ENCODE results near the gene RAB8B. TPM values are rescaled to one million over a fixed set of nuclear protein-coding genes. Genes with fewer than 3 reads are reported as not detected.

RAB8B gene
- total RNA-seq, 1 donor from 2014 or later = 135 TPM

Other genes starting within 250 kb of the RAB8B start
- gene TPM1, start 146.9 kb upstream of the RAB8B start, total RNA-seq = 9.3 and 9.7 TPM in 2 replicates
- 13.7 and 15.1 TPM in 2 replicates for gene LACTB, start 67.7 kb upstream of the RAB8B start, total RNA-seq
- 163 and 164 TPM in 2 replicates for gene RPS27L, start 32.1 kb upstream of the RAB8B start, total RNA-seq
- 4.1 and 6.2 TPM in 2 replicates for gene APH1B, start 88.0 kb downstream of the RAB8B start, total RNA-seq
- gene CA12, start 192.2 kb downstream of the RAB8B start, total RNA-seq = 0.29 and 0.36 TPM in 2 replicates

Data from activated T-helper 1 cell treated with anti-CD3 and anti-CD28 coated beads, Interleukin-12 subunit alpha, Interleukin-12 subunit beta, Interleukin-2, Interleukin-4 antibody, amounts not matched to agents 30 ng/mL and 10 ng/mL and 1 ng/mL, durations not matched to agents 14 hours and 24 hours and 36 hours (primary cell).